HG03060 (cell line): Measurements from ENCODE around the gene CRYL1.

ENCODE experiments used
- ATAC-seq: cut with Tn5 transposase; IDR thresholded peaks from one replicate; pipeline ENCODE4 v1.9.1; 2021; ENCODE audit warnings: low read depth, moderate number of reproducible peaks; ENCODE audit not compliant: unreplicated experiment

The CRYL1 gene

GRCh38 chr13:20534038-20534608, 8.5 kb upstream of the CRYL1 start:
- no peak for ATAC-seq

GRCh38 chr13:20528452-20528851, 2.8 kb upstream of the CRYL1 start:
- ATAC-seq, result peak; percentile 32

GRCh38 chr13:20526664-20527063, 1.0 kb upstream of the CRYL1 start:
- no peak for ATAC-seq

- ATAC-seq, result no peak
Observed at GRCh38 chr13:20525144-20525600, 485 bp downstream of the CRYL1 start.

GRCh38 chr13:20521364-20522115, 4.1 kb downstream of the CRYL1 start:
- ATAC-seq, result no peak

GRCh38 chr13:20519875-20520274, 5.8 kb downstream of the CRYL1 start:
- no peak for ATAC-seq

- no peak for ATAC-seq
Observed at GRCh38 chr13:20518660-20519100, 7.0 kb downstream of the CRYL1 start.

GRCh38 chr13:20514866-20515265, 10.8 kb downstream of the CRYL1 start:
- ATAC-seq, result no peak

GRCh38 chr13:20513466-20513995, 12.1 kb downstream of the CRYL1 start:
- ATAC-seq, result no peak

GRCh38 chr13:20512042-20512683, 13.5 kb downstream of the CRYL1 start:
- ATAC-seq, result no peak

- ATAC-seq, result no peak
Observed at GRCh38 chr13:20506696-20507095, 19.0 kb downstream of the CRYL1 start.

GRCh38 chr13:20505405-20506366, 20.0 kb downstream of the CRYL1 start:
- no peak for ATAC-seq

- ATAC-seq, result no peak
Observed at GRCh38 chr13:20503088-20504083, 22.3 kb downstream of the CRYL1 start.

GRCh38 chr13:20501592-20501991, 24.1 kb downstream of the CRYL1 start:
- ATAC-seq, result no peak

- no peak for ATAC-seq
Observed at GRCh38 chr13:20501120-20501519, 24.5 kb downstream of the CRYL1 start.

- no peak for ATAC-seq
Observed at GRCh38 chr13:20499986-20500385, 25.7 kb downstream of the CRYL1 start.

- no peak for ATAC-seq
Observed at GRCh38 chr13:20498659-20499058, 27.0 kb downstream of the CRYL1 start.

GRCh38 chr13:20498129-20498528, 27.5 kb downstream of the CRYL1 start:
- no peak for ATAC-seq
